Activated CD4-positive, alpha-beta T cell treated with anti-CD3 and anti-CD28 coated beads, Interleukin-2, Interleukin-6, amounts not matched to agents 100 ng/mL and 50 ng/mL, durations not matched to agents 16 hours and 8 hours (primary cell): ENCODE measurements around the gene MICU1.
"Not testable (repeated sequence)": the region's sequence is repeated elsewhere in the genome, so short reads cannot be mapped to it uniquely, and the experiment has no call there.

Experiments
- DNase-seq: peaks from one replicate; pipeline ENCODE4 v3.0.0-alpha.2; 2020

Gene MICU1

DNA sequence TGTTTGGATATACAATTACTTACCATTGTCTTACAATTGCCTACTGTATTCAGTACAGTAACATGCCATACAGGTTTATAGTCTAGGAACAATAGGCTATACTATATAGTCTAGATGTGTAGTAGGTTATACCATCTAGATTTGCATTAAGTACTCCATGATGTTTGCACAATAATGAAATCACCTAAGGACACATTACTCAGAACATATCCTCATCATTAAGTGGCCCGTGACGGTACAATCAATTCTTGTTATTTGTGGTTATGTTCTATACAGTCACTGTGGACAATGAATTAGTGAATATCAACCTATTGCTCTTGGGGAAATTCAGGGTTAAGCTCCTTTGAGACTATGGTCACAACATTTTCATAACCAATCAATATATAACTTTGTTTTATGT lies 75.6 kb downstream of the MICU1 start:
- DNase-seq = no peak

DNA sequence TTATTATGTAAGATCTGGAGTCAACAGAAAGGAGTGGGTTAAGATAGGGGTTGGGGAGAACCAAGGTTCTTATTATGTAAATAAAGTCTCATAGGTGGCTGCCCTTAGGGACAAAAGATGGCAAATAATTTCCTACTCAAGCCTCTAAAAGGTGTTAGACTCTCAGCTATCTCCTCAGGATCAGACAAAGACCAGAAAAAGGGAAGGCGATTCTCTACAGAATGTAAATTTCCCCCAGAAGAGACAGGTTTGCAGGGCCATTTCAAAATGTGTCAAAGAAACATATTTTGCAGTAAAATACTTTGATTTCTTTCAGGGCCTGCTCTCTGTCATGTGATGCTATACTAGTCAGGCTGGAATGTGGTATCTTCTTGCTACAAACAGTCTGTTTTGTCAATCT lies 80.3 kb downstream of the MICU1 start:
- DNase-seq = no peak

DNA sequence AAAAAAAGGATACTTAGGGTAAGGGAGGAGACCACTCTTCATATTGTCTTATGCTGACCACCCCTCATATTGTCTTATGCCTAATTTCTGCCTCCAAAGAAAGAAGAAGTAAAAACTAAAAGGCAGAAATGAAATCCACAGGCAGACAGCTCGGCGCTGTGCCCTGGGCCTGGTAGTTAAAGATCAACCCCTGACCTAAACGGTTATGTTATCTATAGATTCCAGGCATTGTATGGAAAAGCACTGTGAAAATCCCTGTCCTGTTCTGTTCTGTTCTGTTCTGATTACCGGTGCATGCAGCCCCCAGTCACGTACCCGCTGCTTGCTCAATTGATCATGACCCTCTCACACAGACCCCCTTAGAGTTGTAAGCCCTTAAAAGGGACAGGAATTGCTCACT lies 82.0 kb downstream of the MICU1 start:
- DNase-seq = not testable (repeated sequence)

DNA sequence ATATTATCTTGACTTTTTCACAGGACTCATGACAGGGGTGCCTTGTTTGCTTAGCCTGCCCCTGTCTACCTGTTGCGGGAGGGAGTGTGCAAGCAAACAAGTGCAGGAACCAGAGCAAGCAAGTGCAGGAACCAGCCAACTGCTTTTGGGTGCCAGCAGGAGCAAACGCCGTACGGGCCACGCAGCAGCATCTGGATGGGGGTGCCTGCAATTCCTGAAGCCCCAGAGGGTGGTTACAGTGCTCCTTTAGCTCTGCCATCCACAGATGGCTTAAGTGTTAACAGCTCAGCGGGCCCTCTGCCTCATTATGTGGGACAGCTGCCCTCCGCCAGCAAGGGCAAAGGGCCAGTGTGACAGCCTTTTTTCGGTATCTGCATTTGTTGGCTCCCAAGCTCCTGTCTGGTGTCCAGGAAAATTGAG lies 83.5 kb downstream of the MICU1 start:
- no peak for DNase-seq

DNA sequence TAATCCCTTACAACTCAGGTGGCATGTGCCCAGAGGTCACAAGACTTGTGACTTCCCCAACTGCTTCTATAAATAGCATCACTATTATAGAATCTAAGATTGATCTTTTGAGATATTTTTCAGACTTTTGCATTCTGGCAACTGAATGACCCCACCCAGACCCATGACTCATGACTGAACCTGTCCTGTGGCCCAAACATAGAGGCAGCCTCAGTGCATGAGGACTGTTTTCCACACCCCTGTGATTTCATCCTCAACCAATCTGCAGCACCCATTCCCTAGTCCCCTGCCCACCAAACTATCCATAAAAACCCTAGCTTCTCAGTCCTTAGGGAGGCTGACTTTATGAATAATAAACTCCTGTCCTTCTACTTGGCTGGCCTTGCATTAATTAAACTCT lies 84.5 kb downstream of the MICU1 start:
- DNase-seq = no peak

DNA sequence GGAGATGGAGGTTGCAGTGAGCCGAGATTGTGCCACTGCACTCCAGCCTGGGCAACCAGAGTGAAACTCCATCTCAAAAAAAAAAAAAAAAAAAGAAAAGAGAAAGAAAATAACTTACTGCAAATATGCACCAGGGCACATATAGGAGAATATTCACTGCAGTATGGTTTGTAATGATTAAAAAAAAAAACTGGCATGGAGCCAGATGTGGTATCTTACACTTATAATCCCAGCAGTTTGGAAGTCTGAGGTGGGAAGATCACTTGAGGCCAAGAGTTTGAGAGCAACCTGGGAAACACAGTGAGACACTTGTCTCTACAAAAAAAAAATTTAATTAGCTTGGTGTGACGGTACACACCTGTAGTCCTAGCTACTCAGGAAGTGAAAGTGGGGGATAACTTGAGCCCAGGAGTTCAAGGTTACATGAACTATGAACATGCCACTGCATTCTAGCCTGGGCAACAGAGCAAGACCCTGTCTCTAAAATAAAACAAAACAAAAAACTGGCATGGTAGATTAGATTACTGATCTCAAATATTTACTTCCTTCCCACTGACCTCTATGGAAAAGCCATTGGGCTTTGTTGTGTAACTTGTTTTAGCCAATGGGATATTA lies 85.6 kb downstream of the MICU1 start:
- DNase-seq = no peak

DNA sequence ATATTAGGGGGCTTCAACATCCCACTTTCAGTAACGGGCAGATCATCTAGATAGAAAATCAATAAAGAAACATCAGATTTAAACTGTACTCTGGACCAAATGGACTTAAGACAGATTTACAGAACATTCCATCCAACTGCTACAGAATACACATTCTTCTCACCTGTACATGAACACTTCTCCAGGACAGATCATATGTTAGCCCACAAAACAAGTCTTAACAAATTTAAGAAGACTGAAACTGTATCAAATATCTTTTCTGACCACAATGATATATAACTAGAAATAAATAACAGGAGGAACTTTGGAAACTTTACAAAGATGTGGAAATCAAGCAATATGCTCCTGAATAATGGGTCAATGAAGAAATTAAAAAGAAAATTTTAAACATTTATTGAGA lies 86.7 kb downstream of the MICU1 start:
- no peak for DNase-seq

DNA sequence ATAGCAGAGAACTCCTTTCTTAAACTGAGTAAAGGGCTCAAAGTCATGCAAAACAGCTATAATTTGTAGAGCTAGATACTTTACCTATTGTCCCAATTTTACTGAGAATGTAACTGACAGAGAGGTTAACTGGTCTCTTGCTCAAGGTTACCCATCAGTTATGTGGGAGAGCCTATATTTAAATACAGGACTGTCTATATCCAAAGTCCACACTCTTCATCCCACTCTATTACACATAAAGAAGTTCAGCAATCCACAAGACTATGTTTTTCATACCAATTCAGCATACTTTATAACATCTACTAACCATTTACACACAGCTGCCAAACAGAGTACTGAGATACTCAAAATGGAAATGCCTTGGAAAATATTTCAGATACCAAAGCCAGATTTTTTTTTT lies 100.2 kb downstream of the MICU1 start:
- no peak for DNase-seq

DNA sequence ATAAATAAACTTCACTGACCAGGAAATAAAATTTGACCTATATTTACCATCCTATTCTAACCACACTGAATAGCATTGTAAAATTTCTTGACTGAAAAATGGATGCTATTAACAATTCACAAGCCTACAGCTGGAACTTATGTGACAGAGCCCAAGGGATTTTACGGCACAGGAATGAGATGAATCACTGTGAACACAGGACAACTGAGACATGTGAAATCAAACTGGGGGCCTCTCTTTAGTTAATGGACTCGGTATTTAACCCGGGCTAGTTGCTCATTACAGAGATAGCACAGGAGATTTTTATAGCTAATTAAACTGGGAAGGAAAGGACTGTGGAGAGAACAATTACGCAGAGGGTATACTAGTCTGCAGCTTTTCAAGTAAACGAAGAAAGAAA lies 100.6 kb downstream of the MICU1 start:
- DNase-seq = no peak

DNA sequence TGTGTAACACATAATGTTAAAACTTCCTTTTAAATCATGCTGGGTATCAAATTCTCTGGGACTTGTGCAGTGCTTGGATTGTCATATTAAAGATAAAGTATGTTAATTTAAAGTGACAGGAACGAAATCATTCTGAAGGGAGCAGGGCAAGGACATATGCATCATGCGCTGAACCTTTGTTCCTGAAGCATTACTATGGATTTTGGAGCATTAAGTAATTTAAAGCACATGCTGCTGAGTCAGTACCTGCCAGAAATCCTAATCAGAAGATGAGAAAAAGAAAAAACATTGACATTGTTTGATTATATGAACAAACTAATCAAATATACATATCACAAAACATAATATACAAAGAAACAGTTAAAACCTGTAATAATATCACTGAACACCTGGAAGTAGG lies 101.4 kb downstream of the MICU1 start:
- no peak for DNase-seq

DNA sequence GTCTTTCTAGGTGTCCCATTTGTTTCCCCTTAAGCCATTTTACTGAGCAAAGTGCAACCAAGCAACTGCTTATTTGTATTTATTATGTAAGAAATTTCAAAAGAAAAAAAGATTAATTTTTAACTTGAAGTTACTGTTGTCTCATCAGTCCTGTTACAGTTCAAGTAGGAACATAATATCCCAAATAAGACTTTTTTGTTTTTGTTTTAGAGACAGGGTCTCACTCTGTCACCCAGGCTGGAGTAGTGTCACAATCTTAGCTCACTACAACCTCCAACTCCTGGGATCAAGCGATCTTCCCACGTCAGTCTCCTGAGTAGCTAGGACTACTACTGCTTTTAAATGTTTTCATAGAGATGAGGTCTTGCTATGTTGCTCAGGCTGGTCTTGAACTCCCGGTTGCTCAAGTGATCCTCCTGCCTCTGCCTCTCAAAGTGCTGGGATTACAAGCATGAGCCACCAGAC lies 101.9 kb downstream of the MICU1 start:
- no peak for DNase-seq

DNA sequence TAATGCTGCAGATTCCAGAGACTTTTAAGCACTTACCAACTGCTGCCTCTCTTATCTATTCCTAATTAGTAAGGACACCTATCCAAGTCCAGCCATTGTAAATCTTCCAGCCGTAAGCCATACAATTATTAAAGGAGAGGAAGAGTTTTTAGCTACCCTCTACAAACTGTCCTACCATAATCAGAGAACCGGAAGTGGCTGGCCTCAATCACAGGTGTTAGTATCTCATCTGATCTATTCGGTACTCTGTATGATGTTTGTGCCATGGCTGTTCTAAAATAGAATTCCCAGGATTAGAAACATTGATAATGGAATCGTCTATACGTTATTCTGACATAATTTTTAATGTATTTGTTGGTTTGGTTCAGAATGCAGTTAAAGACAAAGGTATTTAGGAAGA lies 102.8 kb downstream of the MICU1 start:
- DNase-seq = no peak

DNA sequence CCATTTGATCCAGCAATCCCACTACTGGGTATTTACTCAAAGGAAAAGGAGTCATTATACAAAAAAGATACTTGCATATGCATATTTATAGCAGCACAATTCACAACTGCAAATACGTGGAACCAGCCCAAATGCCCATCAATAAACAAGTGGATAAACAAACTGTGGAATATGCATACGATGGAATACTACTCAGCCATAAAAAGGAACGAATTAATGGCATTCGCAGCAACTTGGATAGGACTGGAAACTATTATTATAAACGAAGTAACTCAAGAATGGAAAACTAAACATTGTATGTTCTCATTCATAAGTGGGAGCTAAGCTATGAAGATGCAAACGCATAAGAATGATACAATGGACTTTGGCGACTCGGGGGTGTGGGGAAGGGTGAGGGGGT lies 108.6 kb downstream of the MICU1 start:
- no peak for DNase-seq

DNA sequence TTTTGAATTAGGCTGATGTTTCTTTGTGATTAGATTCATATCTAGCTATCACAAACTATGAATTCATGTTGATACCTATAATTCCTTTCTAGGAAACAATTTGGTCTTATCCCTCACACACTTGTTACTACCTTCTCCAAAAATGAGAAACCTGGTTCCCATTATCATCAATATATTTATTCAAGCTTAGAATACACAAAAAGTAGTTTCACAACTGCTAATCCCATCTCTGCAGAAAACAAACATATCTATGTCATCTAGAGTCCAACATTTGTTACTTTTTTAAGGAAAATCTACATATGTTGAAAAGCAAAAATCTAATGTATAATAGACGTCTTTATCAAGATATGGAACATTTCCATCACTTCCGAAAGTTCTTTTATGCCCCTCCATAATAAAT lies 110.4 kb downstream of the MICU1 start:
- DNase-seq = no peak

DNA sequence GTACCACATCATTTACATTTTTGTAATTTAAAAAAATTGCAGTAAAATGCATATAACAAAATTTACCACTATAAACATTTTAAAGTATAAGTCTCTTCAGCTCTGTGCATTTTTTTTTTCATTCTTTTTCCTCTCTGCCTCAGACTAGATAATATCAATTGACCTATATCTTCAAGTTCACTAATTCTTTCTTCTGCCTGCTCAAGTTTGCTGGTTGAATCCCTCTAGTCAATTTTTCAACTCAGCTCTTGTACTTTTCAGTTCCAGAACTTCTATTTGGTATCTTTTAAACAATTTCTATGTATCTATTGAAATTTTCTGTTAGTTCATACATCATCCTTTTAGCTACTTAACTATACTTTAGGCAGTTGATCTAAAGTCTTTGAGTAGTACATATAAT lies 112.0 kb downstream of the MICU1 start:
- no peak for DNase-seq

DNA sequence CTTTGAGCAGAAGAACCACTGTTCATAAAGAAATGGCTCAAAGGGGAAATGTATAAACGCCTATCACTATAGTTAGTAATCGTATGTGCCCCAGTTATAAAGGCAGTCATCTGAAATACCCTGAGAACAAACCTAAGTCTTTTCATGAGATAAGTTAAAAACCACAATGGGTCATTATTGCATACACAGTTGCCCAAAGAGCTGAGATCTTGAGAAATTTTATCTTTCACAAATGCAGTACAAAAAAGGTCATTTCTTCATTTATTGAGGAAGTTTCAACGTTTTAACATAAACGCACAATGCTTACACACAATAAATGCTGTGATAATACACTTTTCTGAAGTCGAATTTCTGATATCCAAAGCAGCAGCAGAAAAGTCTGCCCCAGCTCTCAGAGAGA lies 114.4 kb downstream of the MICU1 start:
- DNase-seq = no peak

DNA sequence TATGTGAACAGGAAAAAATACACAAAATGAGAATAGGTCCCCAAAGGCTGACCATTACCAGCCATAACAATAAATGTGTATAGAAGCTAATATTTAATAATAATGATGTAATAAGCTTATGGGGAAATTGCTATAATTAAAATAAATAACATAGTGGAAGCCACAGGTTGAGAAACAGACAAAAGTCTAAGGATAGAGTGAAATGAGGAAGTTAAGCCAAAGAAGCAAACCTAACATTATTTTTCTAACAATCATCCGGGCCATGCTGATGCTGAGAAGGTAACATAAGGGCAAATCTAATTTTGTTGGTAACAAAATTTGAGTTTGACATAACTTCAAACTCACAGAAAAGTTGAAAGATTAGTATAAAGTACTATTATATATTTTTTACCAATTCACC lies 115.9 kb downstream of the MICU1 start:
- DNase-seq = no peak

DNA sequence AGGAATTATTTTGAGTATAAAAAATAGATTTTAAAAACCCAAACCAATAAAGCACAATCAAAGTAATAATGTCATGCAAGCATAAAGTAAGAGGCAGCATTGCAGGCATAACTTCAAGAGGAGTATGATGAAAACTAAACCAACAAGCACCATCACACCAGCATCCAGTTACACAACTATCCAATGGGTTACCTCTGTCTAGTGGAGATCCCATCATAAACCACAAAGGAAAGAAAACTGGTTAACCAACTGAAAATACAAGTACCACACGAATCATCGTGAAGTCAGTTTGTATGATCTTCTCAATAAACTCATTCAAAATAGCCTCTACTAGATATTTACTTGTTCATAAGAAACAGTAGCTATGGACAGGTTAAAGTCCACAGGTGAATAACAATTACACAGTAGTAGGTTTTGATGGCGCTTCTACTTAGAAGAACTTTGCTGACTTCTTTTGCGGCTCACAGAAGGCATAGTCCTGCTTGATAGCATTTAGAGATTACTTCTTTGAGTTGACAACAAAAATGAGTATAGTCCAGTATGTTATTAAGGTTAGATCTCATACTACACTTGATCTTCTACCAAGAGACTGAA lies 116.6 kb downstream of the MICU1 start:
- DNase-seq = peak; percentile 15

DNA sequence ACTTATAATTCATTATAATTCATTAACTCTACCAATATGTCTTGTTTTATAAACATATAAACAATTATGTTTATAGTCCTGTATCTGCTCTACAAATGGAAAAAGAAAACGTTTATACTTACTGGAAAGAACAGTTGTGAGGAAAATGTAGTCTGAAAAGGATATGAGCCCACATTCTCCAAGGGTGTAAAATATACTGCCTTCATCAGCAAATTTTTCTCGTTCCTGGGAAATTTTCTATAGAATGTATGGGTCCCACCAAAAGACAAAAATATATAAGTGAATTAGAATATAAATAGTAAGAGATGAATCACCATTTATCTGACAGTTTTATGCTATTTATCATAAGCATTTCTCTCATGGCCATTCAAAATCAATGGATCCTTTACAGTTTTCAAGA lies 117.8 kb downstream of the MICU1 start:
- no peak for DNase-seq

DNA sequence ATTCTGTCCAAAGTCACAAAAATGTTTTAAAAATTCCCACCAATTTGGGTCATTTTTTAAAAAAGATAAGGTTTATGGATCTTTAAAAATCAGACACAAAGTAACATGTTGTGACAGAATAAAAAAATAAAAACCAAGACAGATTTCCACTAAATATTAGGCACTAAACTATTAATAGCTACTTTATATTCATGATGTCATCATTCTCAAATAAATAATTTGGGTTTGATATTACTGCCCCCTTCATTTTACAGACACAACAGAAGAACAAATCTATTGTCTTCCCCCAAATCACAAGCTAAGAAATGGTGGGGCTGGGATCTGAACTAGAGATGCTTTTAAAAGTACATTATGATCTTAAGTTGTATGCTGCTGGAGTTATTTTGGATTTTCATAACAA lies 119.4 kb downstream of the MICU1 start:
- no peak for DNase-seq

DNA sequence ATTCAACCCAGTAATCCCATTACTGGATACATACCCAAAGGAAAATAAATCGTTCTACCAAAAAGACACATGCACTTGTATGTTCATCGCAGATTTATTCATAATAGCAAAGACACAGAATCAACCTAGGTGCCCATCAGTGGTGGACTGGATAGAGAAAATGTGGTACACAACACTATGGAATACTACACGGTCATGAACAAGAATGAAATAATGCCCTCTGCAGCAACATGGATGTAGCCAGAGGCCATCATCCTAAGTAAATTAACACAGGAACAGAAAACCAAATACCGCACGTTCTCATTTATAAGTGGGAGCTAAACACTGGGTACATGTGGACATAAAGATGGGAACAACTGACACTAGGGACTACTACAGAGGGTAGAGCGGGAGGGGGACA lies 120.4 kb downstream of the MICU1 start:
- DNase-seq = no peak

DNA sequence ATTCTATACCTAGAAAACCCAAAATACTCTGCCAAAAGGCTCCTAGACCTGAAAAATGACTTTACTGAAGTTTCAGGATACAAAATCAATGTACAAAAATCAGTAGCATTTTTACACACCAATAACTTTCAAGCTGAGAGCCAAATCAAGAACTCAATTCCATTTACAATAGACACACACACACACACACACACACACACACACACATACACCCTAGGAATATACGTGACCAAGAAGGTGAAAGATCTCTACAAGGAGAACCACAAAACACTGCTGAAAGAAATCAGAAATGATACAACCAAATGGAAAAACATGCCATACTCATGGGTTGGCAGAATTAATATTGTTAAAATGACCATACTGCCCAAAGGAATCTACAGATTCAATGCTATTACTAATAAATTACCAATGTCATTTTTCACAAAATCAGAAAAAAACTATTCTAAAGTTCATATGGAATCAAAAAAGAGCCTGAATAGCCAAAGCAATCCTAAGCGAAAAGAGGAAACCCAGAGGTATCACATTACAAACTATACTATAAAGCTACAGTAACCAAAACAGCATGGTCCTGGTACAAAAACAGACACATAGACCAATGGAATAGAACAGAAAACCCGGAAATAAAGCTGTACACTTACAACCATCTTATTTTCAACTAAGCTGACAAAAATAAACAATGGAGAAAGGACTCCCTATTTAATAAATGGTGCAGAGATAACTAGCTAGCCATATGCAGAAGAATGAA lies 122.0 kb downstream of the MICU1 start:
- no peak for DNase-seq

DNA sequence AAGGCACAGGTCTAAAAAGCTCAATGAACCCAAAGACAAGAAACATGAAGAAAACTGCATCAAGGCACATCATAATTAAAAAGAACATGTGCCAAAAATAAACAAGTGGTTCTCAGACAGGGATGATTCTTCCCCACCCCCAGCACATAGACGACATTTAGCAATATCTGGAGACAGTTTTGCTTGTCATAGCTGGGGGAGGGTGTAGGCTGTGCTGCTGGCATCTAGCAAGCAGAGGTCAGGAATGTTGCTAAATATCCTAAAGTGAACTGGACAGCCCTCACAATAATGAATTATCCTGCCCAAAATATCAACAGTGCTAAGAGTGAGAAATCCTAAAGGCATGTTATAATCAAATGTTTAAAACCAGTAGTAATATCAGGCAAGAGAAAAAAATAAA lies 122.6 kb downstream of the MICU1 start:
- DNase-seq = no peak

DNA sequence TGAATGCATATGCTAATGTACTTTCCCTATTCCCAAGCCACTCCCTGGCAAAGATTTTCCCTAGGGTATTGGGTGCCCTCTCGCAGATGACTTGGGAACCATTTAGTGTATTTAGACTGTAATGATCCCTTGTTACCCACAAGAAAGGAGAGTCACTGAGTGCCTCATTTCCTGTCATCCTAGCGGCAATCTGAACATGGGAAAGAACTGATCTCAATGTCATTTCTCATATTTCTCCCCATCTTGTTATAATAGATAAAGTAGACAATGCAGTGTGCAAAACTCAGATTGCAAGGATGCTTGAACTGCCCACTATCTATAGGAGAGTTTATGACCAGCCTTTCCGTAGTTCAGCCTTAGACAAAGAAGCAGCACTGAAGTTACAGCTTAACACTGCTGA lies 123.3 kb downstream of the MICU1 start:
- no peak for DNase-seq

DNA sequence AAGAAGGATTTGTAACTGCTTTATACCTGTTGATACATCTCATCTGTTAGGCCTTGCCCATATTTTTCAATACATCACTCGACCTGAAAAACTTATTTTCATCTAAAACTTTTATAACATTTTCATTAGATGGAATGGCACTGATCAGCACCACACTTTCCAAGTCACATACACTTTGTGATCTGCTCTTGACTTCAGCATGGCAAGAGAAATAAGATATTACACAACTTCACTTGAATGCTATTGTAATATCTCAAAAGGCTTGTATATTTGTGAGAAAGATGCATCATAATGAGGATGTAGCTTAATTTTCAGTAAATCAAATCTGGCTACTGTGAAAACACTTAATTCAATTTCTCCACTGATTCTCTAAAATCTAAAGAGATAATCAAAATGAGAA lies 126.2 kb downstream of the MICU1 start:
- no peak for DNase-seq
